Dermis blood vessel endothelial cell (primary cell): ENCODE data around the gene POMZP3. TPM values are rescaled to one million over a fixed set of nuclear protein-coding genes. Genes with fewer than 3 reads are reported as not detected.
"Not testable (repeated sequence)": the region's sequence is repeated elsewhere in the genome, so short reads cannot be mapped to it uniquely, and the experiment has no call there.

Experiments used
- DNase-seq: peaks from one replicate; pipeline ENCODE4 v3.0.0; 2010
- total RNA-seq: library from RNA; depleted of rRNA; stranded (reverse); fragments of >200 nt; gene quantifications from 2 replicates; pipeline ENCODE4 v1.2.3, GENCODE V29; 2014

POMZP3 gene
- total RNA-seq, 1 donor from 2014 or later: 1.0 TPM

- not testable (repeated sequence) for DNase-seq
Measured at GRCh38 chr7:76586585-76587315, 40.3 kb downstream of the POMZP3 start.

- peak; percentile 84 for DNase-seq
Measured at GRCh38 chr7:76583636-76584281, 43.3 kb downstream of the POMZP3 start.

GRCh38 chr7:76582848-76583631 lies 44.0 kb downstream of the POMZP3 start:
- peak; percentile 85 for DNase-seq

- DNase-seq: peak; percentile 40
Measured at GRCh38 chr7:76575919-76576655, 51.0 kb downstream of the POMZP3 start.

GRCh38 chr7:76575431-76575830 lies 51.6 kb downstream of the POMZP3 start:
- DNase-seq: not testable (repeated sequence)

- DNase-seq: not testable (repeated sequence)
Measured at GRCh38 chr7:76572296-76572695, 54.8 kb downstream of the POMZP3 start.

- not testable (repeated sequence) for DNase-seq
Measured at GRCh38 chr7:76570324-76570775, 56.7 kb downstream of the POMZP3 start.

GRCh38 chr7:76568742-76569141 lies 58.3 kb downstream of the POMZP3 start:
- peak; percentile 66 for DNase-seq

GRCh38 chr7:76567753-76568152 lies 59.3 kb downstream of the POMZP3 start:
- DNase-seq: not testable (repeated sequence)

GRCh38 chr7:76567311-76567710 lies 59.8 kb downstream of the POMZP3 start:
- not testable (repeated sequence) for DNase-seq

GRCh38 chr7:76565001-76565400 lies 62.1 kb downstream of the POMZP3 start:
- not testable (repeated sequence) for DNase-seq

GRCh38 chr7:76561342-76561741 lies 65.7 kb downstream of the POMZP3 start:
- DNase-seq: not testable (repeated sequence)

GRCh38 chr7:76560157-76560556 lies 66.9 kb downstream of the POMZP3 start:
- not testable (repeated sequence) for DNase-seq

Other genes with a start within 250 kb of the POMZP3 start
- 0.68 and 0.98 TPM in 2 replicates for gene SSC4D, start 217.6 kb downstream of the POMZP3 start, total RNA-seq
- gene ZP3, start 202.3 kb downstream of the POMZP3 start, total RNA-seq: 1.0 and 2.8 TPM in 2 replicates
- gene DTX2, start 165.6 kb downstream of the POMZP3 start, total RNA-seq: 3.6 and 9.2 TPM in 2 replicates
- under 0.01 TPM in 1 of 2 replicates, not detected in the other for gene UPK3B, start 116.7 kb downstream of the POMZP3 start, total RNA-seq
- 0.09 TPM in 1 of 2 replicates, not detected in the other for gene SPDYE16, start 84.0 kb downstream of the POMZP3 start, total RNA-seq